Smooth muscle cell (in vitro differentiated cells): ENCODE measurements around the gene RRM1. TPM values are rescaled to one million over a fixed set of nuclear protein-coding genes. Genes with fewer than 3 reads are reported as not detected.

ENCODE experiments used
- DNase-seq: peaks from one replicate; lab custom pipeline; 2025; ENCODE audit not compliant: unreplicated experiment; lab: John Stamatoyannopoulos, UW
- H2AFZ ChIP-seq: fragments of 200-600 bp; sonication (generic); 2 replicates; pipeline ENCODE4 v1.6.0; 2016; ENCODE audit warnings: antibody characterized with exemption, low read depth, mild to moderate bottlenecking
- H3F3A ChIP-seq: fragments of 200-600 bp; sonication (generic); 2 replicates; pipeline ENCODE4 v1.6.0; 2017; ENCODE audit warnings: antibody characterized with exemption, low read depth
- H3K27ac ChIP-seq: fragments of 200-600 bp; sonication (generic); 2 replicates; pipeline ENCODE4 v1.5.1; 2016; ENCODE audit warnings: low read depth, mild to moderate bottlenecking
- H3K27me3 ChIP-seq: fragments of 200-600 bp; sonication (generic); 2 replicates; pipeline ENCODE4 v1.6.1; 2016; ENCODE audit warnings: low read depth, mild to moderate bottlenecking
- H3K36me3 ChIP-seq: fragments of 200-600 bp; sonication (generic); 2 replicates; pipeline ENCODE4 v1.5.1; 2016; ENCODE audit warnings: low read depth
- H3K4me1 ChIP-seq: fragments of 200-600 bp; sonication (generic); 2 replicates; pipeline ENCODE4 v1.5.1; 2016; ENCODE audit warnings: low read depth
- H3K4me2 ChIP-seq: fragments of 200-600 bp; sonication (generic); 2 replicates; pipeline ENCODE4 v1.6.0; 2016; ENCODE audit warnings: mild to moderate bottlenecking
- H3K4me3 ChIP-seq: fragments of 200-600 bp; sonication (generic); 2 replicates; pipeline ENCODE4 v1.5.1; 2016; ENCODE audit warnings: mild to moderate bottlenecking
- H3K79me2 ChIP-seq: fragments of 200-600 bp; sonication (generic); 2 replicates; pipeline ENCODE4 v1.6.0; 2016; ENCODE audit warnings: low read depth, mild to moderate bottlenecking
- H3K9ac ChIP-seq: fragments of 200-600 bp; sonication (generic); 2 replicates; pipeline ENCODE4 v1.6.0; 2016; ENCODE audit warnings: low read depth
- H3K9me3 ChIP-seq: fragments of 200-600 bp; sonication (generic); replicated peaks from 2 replicates; pipeline ENCODE4 v1.5.1; 2016; ENCODE audit warnings: low read depth
- H4K20me1 ChIP-seq: fragments of 200-600 bp; sonication (generic); 2 replicates; pipeline ENCODE4 v1.6.0; 2016; ENCODE audit warnings: low read depth
- CTCF ChIP-seq: fragments of 200-600 bp; sonication (generic); IDR thresholded peaks from 2 replicates; pipeline ENCODE4 v1.5.1; 2017; ENCODE audit warnings: borderline replicate concordance, mild to moderate bottlenecking, antibody characterized with exemption; ENCODE audit not compliant: insufficient read depth, poor library complexity, severe bottlenecking
- WGBS: methylation state at CpG from one replicate; pipeline ENCODE4 v1.1.7; 2016; ENCODE audit warnings: low lambda C conversion rate; 5-methylcytosine and 5-hydroxymethylcytosine counted together
- polyA plus RNA-seq: library from polyadenylated mRNA; unstranded; fragments of >200 nt; fragmentation: Nextera tagmentation; extraction: Ambion mirVana; gene quantifications from 2 replicates; pipeline ENCODE4 v1.2.1, GENCODE V29; 2016
- total RNA-seq: library from RNA; depleted of rRNA; stranded (reverse); fragments of >200 nt; gene quantifications from 2 replicates; pipeline ENCODE4 v1.2.3, GENCODE V29; 2014

Gene RRM1
- total and polyA plus RNA-seq, 2 experiments from 2014 or later = 36.4 to 90.5 TPM

GRCh38 chr11:4186464-4187054 lies 92.0 kb downstream of the RRM1 start:
- TF ChIP-seq CTCF = no peak
- peak overlapping the region; percentile 68 for H3K4me3 ChIP-seq
- no peak overlapping the region for H3K9ac ChIP-seq

GRCh38 chr11:4187055-4187988 lies 92.7 kb downstream of the RRM1 start:
- Histone ChIP-seq H3K27me3 (no peaks in the 10 kb centered on the region), H3K4me3 (peak overlapping the region; percentile 68), H3F3A (no peaks in the 10 kb centered on the region), H3K9me3 (no peaks in the 10 kb centered on the region), H2AFZ (peak overlapping the region; percentile 92), H3K4me2 (peak overlapping the region; percentile 93), H3K9ac (peak overlapping the region; percentile 23), H3K36me3 (no peaks in the 10 kb centered on the region), H4K20me1 (no peaks in the 10 kb centered on the region), H3K79me2 (no peaks in the 10 kb centered on the region), H3K27ac (no peak overlapping the region), H3K4me1 (no peaks in the 10 kb centered on the region)
- peak; percentile 90 for DNase-seq
- WGBS = under 1% methylated on average over 70 of the region's 83 CpGs
- peak; percentile 96 for TF ChIP-seq CTCF

More at GRCh38 chr11:4186464-4187054, 92.0 kb downstream of the RRM1 start:
- H3K27ac ChIP-seq = no peak overlapping the region
- peak overlapping the region; percentile 92 for H2AFZ ChIP-seq
- H3F3A ChIP-seq = no peaks in the 10 kb centered on the region
- H3K79me2 ChIP-seq = no peaks in the 10 kb centered on the region
- no peaks in the 10 kb centered on the region for H3K4me1 ChIP-seq
- 45% methylated on average over 9 of the region's 9 CpGs for WGBS
- DNase-seq = no peak
- no peaks in the 10 kb centered on the region for H3K27me3 ChIP-seq
- H3K36me3 ChIP-seq = no peaks in the 10 kb centered on the region
- H3K4me2 ChIP-seq = peak overlapping the region; percentile 93
- no peaks in the 10 kb centered on the region for H4K20me1 ChIP-seq
- H3K9me3 ChIP-seq = no peaks in the 10 kb centered on the region

Other genes starting within 250 kb of the RRM1 start
- 19.0 and 31.5 TPM in 2 replicates for gene STIM1, start 239.1 kb upstream of the RRM1 start, total RNA-seq
- gene STIM1, start 239.1 kb upstream of the RRM1 start, polyA plus RNA-seq = 15.3 and 25.3 TPM in 2 replicates